ENCODE measurements around the gene KCTD16. TPM values are rescaled to one million over a fixed set of nuclear protein-coding genes. Genes with fewer than 3 reads are reported as not detected.

KCTD16 gene
- total RNA-seq, 1 experiment from 2014 or later: 0.29 TPM

GRCh38 chr5:144292029-144292428, 121.4 kb downstream of the KCTD16 start:
- BruUV-seq (replicated peaks): no TSS peak

GRCh38 chr5:144295284-144295683, 124.6 kb downstream of the KCTD16 start:
- BruUV-seq (replicated peaks): no TSS peak
- Mint-ChIP-seq H3K9me3 (ENCODE audit: unreplicated experiment) (peaks cover 12% of the 10 kb centered on the region), H3K36me3 (ENCODE audit: insufficient read depth, unreplicated experiment) (no peaks in the 10 kb centered on the region), H3K27me3 (ENCODE audit: insufficient read depth, unreplicated experiment) (no peaks in the 10 kb centered on the region), H3K27ac (ENCODE audit: unreplicated experiment) (no peak overlapping the region), H3K4me3 (ENCODE audit: unreplicated experiment) (no peak overlapping the region), H3K4me1 (ENCODE audit: low read depth, unreplicated experiment) (peaks cover 12% of the 10 kb centered on the region)
- DNase-seq: no peak
- intact Hi-C loops (cut with micrococcal nuclease; ENCODE audit: unreplicated experiment): no loop called here
- no peak overlapping the region for H3K4me3 ChIP-seq (ENCODE audit: low read depth, low read length)
- H3K27me3 ChIP-seq (replicated peaks; ENCODE audit: control insufficient read depth, insufficient read depth, low read length): no peaks in the 10 kb centered on the region
- no peak for TF ChIP-seq CTCF (IDR thresholded peaks at IDR 0.05; ENCODE audit: insufficient read depth in 1 of 2, low read depth in 1 of 2, low read length in 1 of 2, severe bottlenecking in 1 of 2, unreplicated experiment in 1 of 2)
- no peaks in the 10 kb centered on the region for H3K4me1 ChIP-seq
- no peaks in the 10 kb centered on the region for H3K36me3 ChIP-seq (ENCODE audit: control insufficient read depth, insufficient read depth, low read length)
- POLR2A ChIA-PET: no interaction called here
- CTCF ChIA-PET: no interaction called here
- H3K9me3 ChIP-seq: no peaks in the 10 kb centered on the region

More at GRCh38 chr5:144292029-144292428, 121.4 kb downstream of the KCTD16 start:
- Mint-ChIP-seq H3K4me1 (ENCODE audit: low read depth, unreplicated experiment) (peaks cover 12% of the 10 kb centered on the region), H3K36me3 (ENCODE audit: insufficient read depth, unreplicated experiment) (no peaks in the 10 kb centered on the region), H3K9me3 (ENCODE audit: unreplicated experiment) (peaks cover 6% of the 10 kb centered on the region), H3K4me3 (ENCODE audit: unreplicated experiment) (no peak overlapping the region), H3K27me3 (ENCODE audit: insufficient read depth, unreplicated experiment) (no peaks in the 10 kb centered on the region), H3K27ac (ENCODE audit: unreplicated experiment) (no peak overlapping the region)
- no peak for DNase-seq
- Histone ChIP-seq H3K4me1 (no peaks in the 10 kb centered on the region), H3K36me3 (ENCODE audit: control insufficient read depth, insufficient read depth, low read length) (no peaks in the 10 kb centered on the region), H3K4me3 (ENCODE audit: low read depth, low read length) (no peak overlapping the region), H3K27me3 (replicated peaks; ENCODE audit: control insufficient read depth, insufficient read depth, low read length) (no peaks in the 10 kb centered on the region), H3K9me3 (no peaks in the 10 kb centered on the region)
- intact Hi-C loops (cut with micrococcal nuclease; ENCODE audit: unreplicated experiment): no loop called here
- CTCF ChIA-PET: no interaction called here
- no peak for TF ChIP-seq CTCF (IDR thresholded peaks at IDR 0.05; ENCODE audit: insufficient read depth in 1 of 2, low read depth in 1 of 2, low read length in 1 of 2, severe bottlenecking in 1 of 2, unreplicated experiment in 1 of 2)
- POLR2A ChIA-PET: no interaction called here

GRCh38 chr5:144297081-144297480, 126.4 kb downstream of the KCTD16 start:
- no peaks in the 10 kb centered on the region for H3K36me3 ChIP-seq (ENCODE audit: control insufficient read depth, insufficient read depth, low read length)
- intact Hi-C loops (cut with micrococcal nuclease; ENCODE audit: unreplicated experiment): no loop called here
- no peaks in the 10 kb centered on the region for H3K27me3 ChIP-seq (replicated peaks; ENCODE audit: control insufficient read depth, insufficient read depth, low read length)
- DNase-seq: no peak
- Mint-ChIP-seq H3K9me3 (ENCODE audit: unreplicated experiment) (peaks cover 23% of the 10 kb centered on the region), H3K36me3 (ENCODE audit: insufficient read depth, unreplicated experiment) (no peaks in the 10 kb centered on the region), H3K4me1 (ENCODE audit: low read depth, unreplicated experiment) (peaks cover 15% of the 10 kb centered on the region), H3K27ac (ENCODE audit: unreplicated experiment) (no peak overlapping the region), H3K4me3 (ENCODE audit: unreplicated experiment) (no peak overlapping the region), H3K27me3 (ENCODE audit: insufficient read depth, unreplicated experiment) (no peaks in the 10 kb centered on the region)
- no peaks in the 10 kb centered on the region for H3K9me3 ChIP-seq
- no TSS peak for BruUV-seq (replicated peaks)
- H3K4me1 ChIP-seq: no peaks in the 10 kb centered on the region
- no peak overlapping the region for H3K4me3 ChIP-seq (ENCODE audit: low read depth, low read length)
- CTCF ChIA-PET: no interaction called here
- TF ChIP-seq CTCF (IDR thresholded peaks at IDR 0.05; ENCODE audit: insufficient read depth in 1 of 2, low read depth in 1 of 2, low read length in 1 of 2, severe bottlenecking in 1 of 2, unreplicated experiment in 1 of 2): no peak
- POLR2A ChIA-PET: no interaction called here
